NCI-H146 treated with DMSO at 0.1 percent for 48 hours (cell line): ENCODE data around the gene LTBP2.

Experiments used
- DNase-seq: peaks from one replicate; lab custom pipeline; 2025; ENCODE audit not compliant: unreplicated experiment; lab: John Stamatoyannopoulos, UW

LTBP2 gene

GRCh38 chr14:74510959-74511409 is 101.1 kb downstream of the LTBP2 start:
- no peak for DNase-seq

- DNase-seq: no peak
Measured at GRCh38 chr14:74510223-74510931, 101.7 kb downstream of the LTBP2 start.

GRCh38 chr14:74509587-74510222 is 102.3 kb downstream of the LTBP2 start:
- no peak for DNase-seq

GRCh38 chr14:74508844-74509428 is 103.1 kb downstream of the LTBP2 start:
- no peak for DNase-seq

- DNase-seq: no peak
Measured at GRCh38 chr14:74508292-74508731, 103.7 kb downstream of the LTBP2 start.

- no peak for DNase-seq
Measured at GRCh38 chr14:74507840-74508239, 104.2 kb downstream of the LTBP2 start.

- no peak for DNase-seq
Measured at GRCh38 chr14:74507085-74507484, 105.0 kb downstream of the LTBP2 start.

- no peak for DNase-seq
Measured at GRCh38 chr14:74506411-74506851, 105.6 kb downstream of the LTBP2 start.

- no peak for DNase-seq
Measured at GRCh38 chr14:74505831-74506230, 106.2 kb downstream of the LTBP2 start.

- no peak for DNase-seq
Measured at GRCh38 chr14:74504874-74505720, 106.9 kb downstream of the LTBP2 start.

- DNase-seq: no peak
Measured at GRCh38 chr14:74504412-74504811, 107.6 kb downstream of the LTBP2 start.

- DNase-seq: no peak
Measured at GRCh38 chr14:74503938-74504335, 108.1 kb downstream of the LTBP2 start.

- DNase-seq: no peak
Measured at GRCh38 chr14:74503291-74503937, 108.6 kb downstream of the LTBP2 start.

- DNase-seq: no peak
Measured at GRCh38 chr14:74502236-74503019, 109.6 kb downstream of the LTBP2 start.

- DNase-seq: no peak
Measured at GRCh38 chr14:74501691-74502090, 110.3 kb downstream of the LTBP2 start.

- DNase-seq: peak; percentile 38
Measured at GRCh38 chr14:74501135-74501614, 110.9 kb downstream of the LTBP2 start.

- DNase-seq: no peak
Measured at GRCh38 chr14:74500417-74501134, 111.5 kb downstream of the LTBP2 start.

- DNase-seq: no peak
Measured at GRCh38 chr14:74495356-74495755, 116.7 kb downstream of the LTBP2 start.
